NCI-H1417 (cell line): ENCODE data around the gene SV2B.

Experiments used
- DNase-seq, 3 experiments: peaks; one replicate each; lab custom pipeline; 2025; lab: John Stamatoyannopoulos, UW

Gene SV2B

GRCh38 chr15:91268510-91268909 is 168.5 kb downstream of the SV2B start:
- DNase-seq: peak in 1 of 3 experiments; percentile 14

- DNase-seq: no peak
Measured at GRCh38 chr15:91270747-91271146, 170.7 kb downstream of the SV2B start.

GRCh38 chr15:91271565-91272153 is 171.6 kb downstream of the SV2B start:
- DNase-seq: peak; percentile 69 to 94 (median 74)

GRCh38 chr15:91275844-91276243 is 175.8 kb downstream of the SV2B start:
- no peak for DNase-seq

- no peak for DNase-seq
Measured at GRCh38 chr15:91278951-91279350, 178.9 kb downstream of the SV2B start.

GRCh38 chr15:91279486-91279885 is 179.4 kb downstream of the SV2B start:
- no peak for DNase-seq

GRCh38 chr15:91281947-91282346 is 181.9 kb downstream of the SV2B start:
- no peak for DNase-seq

GRCh38 chr15:91282486-91282885 is 182.4 kb downstream of the SV2B start:
- no peak for DNase-seq

GRCh38 chr15:91283155-91283554 is 183.1 kb downstream of the SV2B start:
- DNase-seq: no peak

- no peak for DNase-seq
Measured at GRCh38 chr15:91284758-91285466, 184.9 kb downstream of the SV2B start.

- no peak for DNase-seq
Measured at GRCh38 chr15:91289324-91289723, 189.3 kb downstream of the SV2B start.

GRCh38 chr15:91290553-91290952 is 190.5 kb downstream of the SV2B start:
- no peak for DNase-seq

- DNase-seq: no peak
Measured at GRCh38 chr15:91291673-91292072, 191.6 kb downstream of the SV2B start.

- DNase-seq: no peak
Measured at GRCh38 chr15:91294344-91294743, 194.3 kb downstream of the SV2B start.

- DNase-seq: peak in 1 of 3 experiments; percentile 37
Measured at GRCh38 chr15:91294795-91295194, 194.7 kb downstream of the SV2B start.

- no peak for DNase-seq
Measured at GRCh38 chr15:91298101-91298500, 198.0 kb downstream of the SV2B start.

GRCh38 chr15:91302588-91303439 is 202.8 kb downstream of the SV2B start:
- peak; percentile 68 to 92 (median 90) for DNase-seq

GRCh38 chr15:91304210-91304609 is 204.2 kb downstream of the SV2B start:
- no peak for DNase-seq

- no peak for DNase-seq
Measured at GRCh38 chr15:91304786-91305185, 204.7 kb downstream of the SV2B start.

- DNase-seq: no peak
Measured at GRCh38 chr15:91306144-91306543, 206.1 kb downstream of the SV2B start.

GRCh38 chr15:91307601-91308000 is 207.5 kb downstream of the SV2B start:
- DNase-seq: peak in 1 of 3 experiments; percentile 42

- no peak for DNase-seq
Measured at GRCh38 chr15:91308199-91308598, 208.1 kb downstream of the SV2B start.

GRCh38 chr15:91308855-91309254 is 208.8 kb downstream of the SV2B start:
- no peak for DNase-seq
